ENCODE measurements around the gene LRRC75A. TPM values are rescaled to one million over a fixed set of nuclear protein-coding genes. Genes with fewer than 3 reads are reported as not detected.

The LRRC75A gene
- total RNA-seq, 1 experiment from 2014 or later, result 22.9 TPM

DNA sequence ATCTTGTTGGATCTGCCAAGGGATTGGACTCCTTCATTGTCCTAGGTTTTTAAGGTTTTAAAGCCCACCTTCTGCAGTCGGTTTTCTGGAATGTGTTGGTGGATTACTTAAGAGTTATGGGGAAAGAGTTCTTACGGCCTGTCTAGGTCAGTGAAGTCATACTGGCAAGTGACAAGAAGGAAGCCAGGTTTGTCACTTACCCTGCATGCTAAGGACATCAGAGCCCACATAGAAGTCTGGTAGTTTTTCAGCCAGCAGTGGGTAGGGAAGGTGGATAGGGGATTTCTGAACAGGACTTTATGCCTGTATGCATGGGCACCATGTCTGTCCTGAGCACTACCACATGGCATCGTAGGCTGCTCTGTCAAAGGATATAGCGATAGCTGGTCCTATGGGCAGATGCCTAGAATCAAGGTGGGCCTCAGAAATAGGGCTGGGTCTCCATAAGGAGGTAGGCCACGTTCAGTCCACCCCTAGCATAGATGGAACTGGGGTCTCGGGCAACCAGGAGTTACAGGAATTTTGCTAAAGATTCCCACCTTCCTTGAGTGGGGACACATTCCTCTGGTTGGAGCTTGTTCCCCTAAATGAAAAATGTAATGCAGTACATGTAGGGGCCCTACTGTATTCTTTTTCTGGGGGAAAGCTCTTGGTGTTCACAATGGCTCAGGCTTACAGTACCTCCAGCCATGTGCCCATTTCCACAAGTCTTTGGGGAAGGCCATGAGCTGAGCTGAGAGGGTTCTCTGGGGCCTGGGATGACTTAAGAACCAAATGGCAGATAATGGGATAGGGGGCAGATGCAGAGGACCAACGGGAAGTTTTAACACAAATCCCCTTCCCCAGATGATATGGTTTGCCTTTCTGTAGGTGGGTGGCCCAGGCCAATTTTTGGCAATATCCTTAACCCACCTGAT is 49.1 kb downstream of the LRRC75A start (continued):
- TF ChIP-seq ZNF138 (CRISPR knock-in tag; conservative IDR thresholded peaks at IDR 0.05) (no peak), ZNF219 (CRISPR knock-in tag; IDR thresholded peaks at IDR 0.05; ENCODE audit: borderline replicate concordance) (no peak), TCF7 (CRISPR knock-in tag; IDR thresholded peaks at IDR 0.05; ENCODE audit: low read depth) (0 out of 2 replicates have a peak, but pooled peaks have one; percentile 11), IRF2 (CRISPR knock-in tag; IDR thresholded peaks at IDR 0.05; ENCODE audit: borderline replicate concordance, low read depth) (no peak; the same call in 1 of the 2 replicates), EMX1 (CRISPR knock-in tag; IDR thresholded peaks at IDR 0.05) (peak; percentile 76), ZNF232 (CRISPR knock-in tag; IDR thresholded peaks at IDR 0.05) (no peak), ELF4 (CRISPR knock-in tag; IDR thresholded peaks at IDR 0.05; ENCODE audit: low read depth) (no peak), NR3C1 (CRISPR knock-in tag; conservative IDR thresholded peaks at IDR 0.05; ENCODE audit: low read depth) (no peak), SMAD4 (CRISPR knock-in tag; IDR thresholded peaks at IDR 0.05) (0 out of 2 replicates have a peak, but pooled peaks have one; percentile 22), NR2C2 (CRISPR knock-in tag; IDR thresholded peaks at IDR 0.05) (no peak), ZBTB21 (CRISPR knock-in tag; IDR thresholded peaks at IDR 0.05; ENCODE audit: borderline replicate concordance) (no peak), MYBL2 (CRISPR knock-in tag; IDR thresholded peaks at IDR 0.05) (no peak; the same call in 1 of the 2 replicates), NFYB (CRISPR knock-in tag; conservative IDR thresholded peaks at IDR 0.05; ENCODE audit: low read depth) (no peak), JAZF1 (CRISPR knock-in tag; IDR thresholded peaks at IDR 0.05) (no peak), PRRX2 (CRISPR knock-in tag; IDR thresholded peaks at IDR 0.05) (peak; percentile 15)
- TF ChIP-seq, protein P1, sequence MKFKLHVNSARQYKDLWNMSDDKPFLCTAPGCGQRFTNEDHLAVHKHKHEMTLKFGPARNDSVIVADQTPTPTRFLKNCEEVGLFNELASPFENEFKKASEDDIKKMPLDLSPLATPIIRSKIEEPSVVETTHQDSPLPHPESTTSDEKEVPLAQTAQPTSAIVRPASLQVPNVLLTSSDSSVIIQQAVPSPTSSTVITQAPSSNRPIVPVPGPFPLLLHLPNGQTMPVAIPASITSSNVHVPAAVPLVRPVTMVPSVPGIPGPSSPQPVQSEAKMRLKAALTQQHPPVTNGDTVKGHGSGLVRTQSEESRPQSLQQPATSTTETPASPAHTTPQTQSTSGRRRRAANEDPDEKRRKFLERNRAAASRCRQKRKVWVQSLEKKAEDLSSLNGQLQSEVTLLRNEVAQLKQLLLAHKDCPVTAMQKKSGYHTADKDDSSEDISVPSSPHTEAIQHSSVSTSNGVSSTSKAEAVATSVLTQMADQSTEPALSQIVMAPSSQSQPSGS (CRISPR knock-in tag; IDR thresholded peaks at IDR 0.05; ENCODE audit: borderline replicate concordance, low read depth), result peak; percentile 60; the same call in 1 of the 2 replicates
- TF ChIP-seq, protein P2, sequence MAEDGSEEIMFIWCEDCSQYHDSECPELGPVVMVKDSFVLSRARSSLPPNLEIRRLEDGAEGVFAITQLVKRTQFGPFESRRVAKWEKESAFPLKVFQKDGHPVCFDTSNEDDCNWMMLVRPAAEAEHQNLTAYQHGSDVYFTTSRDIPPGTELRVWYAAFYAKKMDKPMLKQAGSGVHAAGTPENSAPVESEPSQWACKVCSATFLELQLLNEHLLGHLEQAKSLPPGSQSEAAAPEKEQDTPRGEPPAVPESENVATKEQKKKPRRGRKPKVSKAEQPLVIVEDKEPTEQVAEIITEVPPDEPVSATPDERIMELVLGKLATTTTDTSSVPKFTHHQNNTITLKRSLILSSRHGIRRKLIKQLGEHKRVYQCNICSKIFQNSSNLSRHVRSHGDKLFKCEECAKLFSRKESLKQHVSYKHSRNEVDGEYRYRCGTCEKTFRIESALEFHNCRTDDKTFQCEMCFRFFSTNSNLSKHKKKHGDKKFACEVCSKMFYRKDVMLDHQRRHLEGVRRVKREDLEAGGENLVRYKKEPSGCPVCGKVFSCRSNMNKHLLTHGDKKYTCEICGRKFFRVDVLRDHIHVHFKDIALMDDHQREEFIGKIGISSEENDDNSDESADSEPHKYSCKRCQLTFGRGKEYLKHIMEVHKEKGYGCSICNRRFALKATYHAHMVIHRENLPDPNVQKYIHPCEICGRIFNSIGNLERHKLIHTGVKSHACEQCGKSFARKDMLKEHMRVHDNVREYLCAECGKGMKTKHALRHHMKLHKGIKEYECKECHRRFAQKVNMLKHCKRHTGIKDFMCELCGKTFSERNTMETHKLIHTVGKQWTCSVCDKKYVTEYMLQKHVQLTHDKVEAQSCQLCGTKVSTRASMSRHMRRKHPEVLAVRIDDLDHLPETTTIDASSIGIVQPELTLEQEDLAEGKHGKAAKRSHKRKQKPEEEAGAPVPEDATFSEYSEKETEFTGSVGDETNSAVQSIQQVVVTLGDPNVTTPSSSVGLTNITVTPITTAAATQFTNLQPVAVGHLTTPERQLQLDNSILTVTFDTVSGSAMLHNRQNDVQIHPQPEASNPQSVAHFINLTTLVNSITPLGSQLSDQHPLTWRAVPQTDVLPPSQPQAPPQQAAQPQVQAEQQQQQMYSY (CRISPR knock-in tag; IDR thresholded peaks at IDR 0.05), result no peak
- TF ChIP-seq, protein P3, sequence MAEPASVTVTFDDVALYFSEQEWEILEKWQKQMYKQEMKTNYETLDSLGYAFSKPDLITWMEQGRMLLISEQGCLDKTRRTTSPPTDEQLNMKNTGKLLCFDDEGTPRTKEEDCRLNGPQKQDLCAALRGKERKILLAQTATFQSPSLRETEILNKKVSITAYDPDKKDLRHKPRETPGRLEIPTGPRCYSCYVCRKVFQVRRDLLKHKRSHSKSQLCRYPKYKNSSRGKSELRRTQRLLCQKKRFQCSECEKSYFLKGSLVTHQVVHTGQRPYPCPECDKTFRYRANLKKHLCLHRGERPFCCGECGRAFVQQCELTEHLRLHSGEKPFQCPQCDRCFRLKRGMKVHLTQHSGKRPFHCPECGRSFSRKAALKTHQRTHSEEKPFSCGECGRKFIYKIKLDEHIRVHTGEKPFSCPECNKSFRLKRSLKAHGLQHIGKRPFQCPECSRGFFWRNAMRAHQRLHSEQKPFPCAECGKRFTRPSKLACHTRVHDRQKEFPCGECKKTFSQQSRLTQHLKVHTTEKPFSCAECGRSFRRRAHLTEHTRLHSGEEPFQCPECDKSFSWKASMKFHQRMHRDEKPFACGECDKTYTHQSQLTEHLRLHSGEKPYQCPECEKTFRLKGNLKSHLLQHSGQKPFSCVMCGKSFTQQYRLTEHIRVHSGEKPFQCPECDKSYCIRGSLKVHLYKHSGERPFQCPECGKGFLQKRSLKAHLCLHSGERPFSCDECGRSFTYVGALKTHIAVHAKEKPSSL (CRISPR knock-in tag; conservative IDR thresholded peaks at IDR 0.05), result peak; percentile 81
- TF ChIP-seq, protein P4, sequence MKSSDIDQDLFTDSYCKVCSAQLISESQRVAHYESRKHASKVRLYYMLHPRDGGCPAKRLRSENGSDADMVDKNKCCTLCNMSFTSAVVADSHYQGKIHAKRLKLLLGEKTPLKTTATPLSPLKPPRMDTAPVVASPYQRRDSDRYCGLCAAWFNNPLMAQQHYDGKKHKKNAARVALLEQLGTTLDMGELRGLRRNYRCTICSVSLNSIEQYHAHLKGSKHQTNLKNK (CRISPR knock-in tag; IDR thresholded peaks at IDR 0.05), result 0 out of 2 replicates have a peak, but pooled peaks have one; percentile 25
- TF ChIP-seq, protein P5, sequence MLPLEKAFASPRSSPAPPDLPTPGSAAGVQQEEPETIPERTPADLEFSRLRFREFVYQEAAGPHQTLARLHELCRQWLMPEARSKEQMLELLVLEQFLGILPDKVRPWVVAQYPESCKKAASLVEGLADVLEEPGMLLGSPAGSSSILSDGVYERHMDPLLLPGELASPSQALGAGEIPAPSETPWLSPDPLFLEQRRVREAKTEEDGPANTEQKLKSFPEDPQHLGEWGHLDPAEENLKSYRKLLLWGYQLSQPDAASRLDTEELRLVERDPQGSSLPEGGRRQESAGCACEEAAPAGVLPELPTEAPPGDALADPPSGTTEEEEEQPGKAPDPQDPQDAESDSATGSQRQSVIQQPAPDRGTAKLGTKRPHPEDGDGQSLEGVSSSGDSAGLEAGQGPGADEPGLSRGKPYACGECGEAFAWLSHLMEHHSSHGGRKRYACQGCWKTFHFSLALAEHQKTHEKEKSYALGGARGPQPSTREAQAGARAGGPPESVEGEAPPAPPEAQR (CRISPR knock-in tag; IDR thresholded peaks at IDR 0.05), result 0 out of 2 replicates have a peak, but pooled peaks have one; percentile 34
- TF ChIP-seq, protein P6, sequence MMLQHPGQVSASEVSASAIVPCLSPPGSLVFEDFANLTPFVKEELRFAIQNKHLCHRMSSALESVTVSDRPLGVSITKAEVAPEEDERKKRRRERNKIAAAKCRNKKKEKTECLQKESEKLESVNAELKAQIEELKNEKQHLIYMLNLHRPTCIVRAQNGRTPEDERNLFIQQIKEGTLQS (CRISPR knock-in tag; conservative IDR thresholded peaks at IDR 0.05), result no peak
- TF ChIP-seq, protein P7, sequence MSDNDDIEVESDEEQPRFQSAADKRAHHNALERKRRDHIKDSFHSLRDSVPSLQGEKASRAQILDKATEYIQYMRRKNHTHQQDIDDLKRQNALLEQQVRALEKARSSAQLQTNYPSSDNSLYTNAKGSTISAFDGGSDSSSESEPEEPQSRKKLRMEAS (CRISPR knock-in tag; IDR thresholded peaks at IDR 0.05), result 0 out of 2 replicates have a peak, but pooled peaks have one; percentile 10
- TF ChIP-seq, protein P8, sequence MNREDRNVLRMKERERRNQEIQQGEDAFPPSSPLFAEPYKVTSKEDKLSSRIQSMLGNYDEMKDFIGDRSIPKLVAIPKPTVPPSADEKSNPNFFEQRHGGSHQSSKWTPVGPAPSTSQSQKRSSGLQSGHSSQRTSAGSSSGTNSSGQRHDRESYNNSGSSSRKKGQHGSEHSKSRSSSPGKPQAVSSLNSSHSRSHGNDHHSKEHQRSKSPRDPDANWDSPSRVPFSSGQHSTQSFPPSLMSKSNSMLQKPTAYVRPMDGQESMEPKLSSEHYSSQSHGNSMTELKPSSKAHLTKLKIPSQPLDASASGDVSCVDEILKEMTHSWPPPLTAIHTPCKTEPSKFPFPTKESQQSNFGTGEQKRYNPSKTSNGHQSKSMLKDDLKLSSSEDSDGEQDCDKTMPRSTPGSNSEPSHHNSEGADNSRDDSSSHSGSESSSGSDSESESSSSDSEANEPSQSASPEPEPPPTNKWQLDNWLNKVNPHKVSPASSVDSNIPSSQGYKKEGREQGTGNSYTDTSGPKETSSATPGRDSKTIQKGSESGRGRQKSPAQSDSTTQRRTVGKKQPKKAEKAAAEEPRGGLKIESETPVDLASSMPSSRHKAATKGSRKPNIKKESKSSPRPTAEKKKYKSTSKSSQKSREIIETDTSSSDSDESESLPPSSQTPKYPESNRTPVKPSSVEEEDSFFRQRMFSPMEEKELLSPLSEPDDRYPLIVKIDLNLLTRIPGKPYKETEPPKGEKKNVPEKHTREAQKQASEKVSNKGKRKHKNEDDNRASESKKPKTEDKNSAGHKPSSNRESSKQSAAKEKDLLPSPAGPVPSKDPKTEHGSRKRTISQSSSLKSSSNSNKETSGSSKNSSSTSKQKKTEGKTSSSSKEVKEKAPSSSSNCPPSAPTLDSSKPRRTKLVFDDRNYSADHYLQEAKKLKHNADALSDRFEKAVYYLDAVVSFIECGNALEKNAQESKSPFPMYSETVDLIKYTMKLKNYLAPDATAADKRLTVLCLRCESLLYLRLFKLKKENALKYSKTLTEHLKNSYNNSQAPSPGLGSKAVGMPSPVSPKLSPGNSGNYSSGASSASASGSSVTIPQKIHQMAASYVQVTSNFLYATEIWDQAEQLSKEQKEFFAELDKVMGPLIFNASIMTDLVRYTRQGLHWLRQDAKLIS (CRISPR knock-in tag; IDR thresholded peaks at IDR 0.05; ENCODE audit: borderline replicate concordance), result no peak; the same call in 1 of the 2 replicates
